ENCODE measurements around the gene CSTF1.

- TF ChIP-seq POLR2A (IDR thresholded peaks at IDR 0.05; ENCODE audit: low read length) (no peak), GATA1 (IDR thresholded peaks at IDR 0.05; ENCODE audit: low read depth, low read length) (no peak)
These were observed 17.1 kb downstream of the CSTF1 start for GRCh38 chr20:56409521-56409920.

All from erythroblast (primary cell).